SIG-M5 (cell line): ENCODE measurements around the gene IRF2BP2.
A peak's percentile ranks its signal among the peaks of the same experiment; 100 is the strongest.

ENCODE experiments used
- DNase-seq: peaks from one replicate; lab custom pipeline; 2025; lab: John Stamatoyannopoulos, UW

The IRF2BP2 gene

GRCh38 chr1:234582681-234583301, 27.2 kb downstream of the IRF2BP2 start:
- DNase-seq: no peak

- no peak for DNase-seq
Observed at GRCh38 chr1:234582186-234582585, 27.8 kb downstream of the IRF2BP2 start.

GRCh38 chr1:234581063-234581714, 28.8 kb downstream of the IRF2BP2 start:
- DNase-seq: no peak

DNA sequence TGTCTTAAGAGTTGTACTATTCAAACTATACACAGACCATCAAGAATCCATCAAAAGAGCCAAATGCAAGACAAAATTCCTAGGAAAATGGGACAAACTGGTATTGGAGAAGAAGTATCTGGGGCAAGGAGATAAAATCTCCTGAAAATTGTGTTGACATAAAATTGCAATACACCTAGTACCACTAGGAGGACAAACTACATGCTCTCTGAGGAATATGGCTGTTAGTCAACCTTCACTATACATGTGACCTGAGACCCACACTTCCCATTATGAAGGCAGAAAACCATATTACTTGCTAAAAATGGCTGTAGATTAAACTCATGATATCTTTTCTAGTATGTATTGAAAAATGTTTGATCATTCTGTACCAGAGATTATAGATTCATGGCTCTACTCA, 30.0 kb downstream of the IRF2BP2 start:
- DNase-seq: no peak

GRCh38 chr1:234578735-234579134, 31.2 kb downstream of the IRF2BP2 start:
- DNase-seq: no peak

- no peak for DNase-seq
Observed at GRCh38 chr1:234578087-234578486, 31.9 kb downstream of the IRF2BP2 start.

- DNase-seq: no peak
Observed at GRCh38 chr1:234573711-234574299, 36.2 kb downstream of the IRF2BP2 start.

DNA sequence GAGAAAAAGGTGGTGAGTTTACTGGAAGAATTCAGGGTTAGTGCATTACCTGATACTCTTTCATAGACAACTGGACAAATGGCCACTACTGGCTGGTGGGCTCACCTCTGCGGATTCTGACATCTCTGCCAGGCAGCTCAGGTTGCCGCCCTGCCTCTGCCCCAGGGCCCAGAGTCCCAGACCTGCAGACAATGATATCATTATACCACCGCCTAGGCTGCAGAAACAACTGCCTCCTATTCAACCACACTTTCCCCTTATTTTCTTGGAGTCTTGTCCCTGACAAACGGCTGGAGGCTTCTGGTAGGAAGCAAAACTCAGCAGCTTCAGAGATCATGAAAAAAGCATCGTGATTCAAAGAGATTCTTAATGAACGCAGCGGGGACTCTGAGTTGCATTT, 37.0 kb downstream of the IRF2BP2 start:
- DNase-seq: no peak

GRCh38 chr1:234571702-234572101, 38.3 kb downstream of the IRF2BP2 start:
- DNase-seq: no peak

DNA sequence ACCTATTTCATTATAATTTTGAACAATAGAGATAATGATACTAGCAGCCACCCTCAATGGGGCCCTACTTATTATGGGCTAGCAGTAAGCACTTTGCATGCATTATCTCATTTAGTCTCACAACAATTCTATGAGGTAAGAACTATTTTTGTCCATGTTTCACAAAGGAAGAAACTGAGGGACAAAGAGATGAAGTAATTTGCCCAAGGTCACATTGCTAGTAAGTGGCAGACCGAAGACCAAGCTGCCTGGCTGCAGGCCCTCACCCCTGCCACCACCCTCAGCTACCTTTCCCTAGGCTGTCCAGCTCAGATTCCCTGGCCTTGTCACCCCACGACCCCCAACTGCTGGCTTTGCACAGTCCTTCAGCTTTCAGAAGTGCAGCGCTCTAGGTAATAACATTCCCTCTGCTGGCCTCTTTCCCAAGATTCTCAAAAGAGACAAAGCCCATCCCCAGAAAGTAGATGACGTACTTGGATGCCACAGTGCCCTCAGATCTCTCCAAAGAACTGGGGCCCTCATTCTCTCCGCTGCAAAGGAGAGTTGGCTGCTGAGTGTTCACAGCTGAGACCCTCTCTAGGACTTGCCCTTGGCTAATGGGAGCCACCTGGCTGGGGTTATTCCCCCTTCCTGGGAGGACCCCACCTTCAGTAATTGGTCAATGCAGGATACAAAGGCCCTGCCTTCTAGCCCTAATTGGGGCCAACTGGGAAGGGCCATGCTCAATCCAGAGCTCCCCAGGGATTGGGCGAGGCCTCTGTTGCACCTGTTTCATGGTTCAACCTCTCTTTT, 39.5 kb downstream of the IRF2BP2 start:
- DNase-seq: no peak

DNA sequence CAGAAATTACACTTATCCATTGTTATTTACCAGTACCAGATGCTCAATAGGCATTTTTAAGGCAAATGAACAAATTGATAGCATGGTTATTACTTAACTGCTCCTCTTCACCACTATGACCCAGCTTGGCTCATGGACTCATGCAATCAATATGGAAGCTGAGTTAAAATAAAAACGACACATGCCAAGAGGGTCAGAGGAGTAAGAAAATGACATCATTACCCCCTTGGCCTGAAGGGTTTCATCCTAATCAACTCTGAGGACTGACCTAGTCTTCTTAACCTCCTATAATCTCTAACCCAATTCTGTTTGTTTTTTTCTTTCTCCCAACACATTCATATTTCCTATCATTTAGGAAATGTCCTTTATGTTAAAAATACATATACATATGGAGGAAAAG, 41.6 kb downstream of the IRF2BP2 start:
- DNase-seq: no peak

- DNase-seq: no peak
Observed at GRCh38 chr1:234565132-234565531, 44.8 kb downstream of the IRF2BP2 start.

- DNase-seq: no peak
Observed at GRCh38 chr1:234564035-234565029, 45.6 kb downstream of the IRF2BP2 start.

DNA sequence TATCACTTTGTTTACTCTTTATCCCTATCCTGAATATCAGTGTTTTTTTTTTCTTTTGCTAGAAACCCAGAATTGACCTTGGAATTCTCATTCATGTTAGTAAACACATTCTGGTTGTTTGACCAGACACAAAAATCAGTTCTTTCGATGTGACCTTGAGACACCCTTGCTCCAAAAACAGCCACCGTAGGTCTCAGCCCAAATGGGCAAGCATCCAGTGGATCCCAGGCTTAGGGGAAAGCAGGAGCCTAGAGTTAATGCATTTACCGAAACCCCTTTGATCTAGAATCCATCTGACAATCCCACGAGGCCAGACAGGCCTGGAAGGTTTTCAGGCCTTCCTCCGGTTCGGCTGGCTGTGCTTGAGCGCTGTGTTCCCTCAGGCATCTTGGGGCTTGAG, 47.6 kb downstream of the IRF2BP2 start:
- DNase-seq: no peak

GRCh38 chr1:234561319-234561718, 48.7 kb downstream of the IRF2BP2 start:
- DNase-seq: no peak

GRCh38 chr1:234559902-234560676, 49.9 kb downstream of the IRF2BP2 start:
- no peak for DNase-seq

DNA sequence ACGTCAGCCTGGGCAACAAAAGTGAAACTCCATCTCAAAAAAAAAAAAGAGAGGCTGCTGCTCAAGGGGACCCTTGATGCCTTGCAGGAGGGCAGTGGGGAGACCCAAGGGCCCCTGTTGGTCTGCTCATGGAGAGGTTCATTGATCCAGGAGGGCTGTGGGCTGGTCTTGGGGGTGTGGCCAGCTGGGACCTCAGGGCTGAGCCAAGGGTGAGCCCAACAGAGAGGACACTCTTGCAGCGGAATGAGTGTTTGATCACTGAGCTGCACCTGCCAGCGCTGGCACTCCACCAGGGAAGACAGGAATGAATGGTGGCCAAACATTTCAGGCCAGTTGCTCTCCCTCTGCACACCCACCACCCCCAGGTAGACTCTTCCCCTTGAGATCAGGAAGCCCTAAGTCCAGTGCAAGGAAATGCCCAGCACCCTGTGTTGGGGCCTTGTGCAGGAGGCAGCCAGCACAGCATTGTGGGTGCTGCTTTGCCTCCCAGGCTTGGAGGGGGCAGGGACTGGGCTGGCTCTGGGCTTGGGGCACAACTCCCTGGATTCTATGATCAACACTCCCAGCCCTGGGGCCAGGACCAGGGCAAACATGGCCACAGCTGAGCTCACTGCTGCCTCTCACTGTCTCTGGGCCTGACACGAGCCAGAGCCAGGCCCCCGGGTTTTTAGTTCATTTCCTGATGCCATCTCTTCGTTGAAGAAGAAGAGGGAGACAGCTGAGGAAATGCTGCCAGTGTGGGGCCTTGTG, 50.7 kb downstream of the IRF2BP2 start:
- DNase-seq: no peak

DNA sequence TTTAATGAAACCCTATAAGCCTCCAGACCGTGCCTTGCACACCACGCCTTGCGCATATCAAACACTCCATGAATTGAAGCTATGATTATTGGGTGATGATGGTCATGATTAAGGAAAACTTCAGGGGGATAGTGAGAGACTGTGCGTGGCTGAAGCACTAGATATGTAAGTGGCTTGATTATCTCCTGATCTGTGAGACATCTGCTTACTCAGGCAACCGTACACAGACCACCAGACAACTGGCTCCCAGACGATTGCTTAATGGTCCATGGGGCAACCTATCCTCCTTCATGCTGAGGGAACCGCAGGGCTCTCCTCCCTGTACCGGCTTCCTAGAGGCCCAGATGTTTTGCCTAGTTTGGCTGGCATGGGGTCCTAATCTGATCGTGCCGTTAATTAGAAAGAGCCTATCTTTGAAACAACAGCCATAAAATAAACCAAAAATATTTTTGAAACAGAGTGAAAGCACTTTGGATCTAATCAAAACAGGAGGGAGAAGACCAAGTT, 51.6 kb downstream of the IRF2BP2 start:
- DNase-seq: peak; percentile 80

- no peak for DNase-seq
Observed at GRCh38 chr1:234556245-234556943, 53.6 kb downstream of the IRF2BP2 start.
